Effector memory CD8-positive, alpha-beta T cell (primary cell): ENCODE data around the gene NKX2-3.

Source experiments
- ATAC-seq: fragments of 150-1000 bp; cut with Tn5 transposase; replicated peaks from 2 replicates; pipeline ENCODE4 v1.10.0; 2021; ENCODE audit warnings: mild to moderate bottlenecking, moderate library complexity
- DNase-seq, 3 experiments: peaks; one replicate each; pipeline ENCODE4 v3.0.0; 2021
- H3K27ac Mint-ChIP-seq, 2 donors: one replicate each; pipeline ENCODE4 v1.8.0; 2022; ENCODE audit warnings: mild to moderate bottlenecking in 2 of 2, mixed read lengths in 2 of 2, moderate library complexity in 2 of 2
- H3K27me3 Mint-ChIP-seq, 2 donors: one replicate each; pipeline ENCODE4 v1.8.0; 2022; ENCODE audit warnings: mixed read lengths in 2 of 2
- H3K36me3 Mint-ChIP-seq: one replicate; pipeline ENCODE4 v1.8.0; 2022; ENCODE audit warnings: mild to moderate bottlenecking, moderate library complexity, mixed read lengths; ENCODE audit not compliant: insufficient read depth
- H3K4me1 Mint-ChIP-seq, 2 donors: one replicate each; pipeline ENCODE4 v1.8.0; 2022; ENCODE audit warnings: low read depth in 2 of 2, mixed read lengths in 2 of 2
- H3K4me3 Mint-ChIP-seq, 2 donors: one replicate each; pipeline ENCODE4 v1.8.0; 2022; ENCODE audit warnings: mild to moderate bottlenecking in 2 of 2, mixed read lengths in 2 of 2, moderate library complexity in 2 of 2
- H3K9me3 Mint-ChIP-seq, 2 donors: one replicate each; pipeline ENCODE4 v1.8.0; 2022; ENCODE audit warnings: mixed read lengths in 2 of 2

Gene NKX2-3

GRCh38 chr10:99521765-99522469 lies 10.8 kb upstream of the NKX2-3 start:
- Mint-ChIP-seq H3K27me3 (peaks cover 61 to 90% of the 10 kb centered on the region in 2 donors), H3K4me1 (peaks cover 5 to 7% of the 10 kb centered on the region in 2 donors), H3K27ac (no peak overlapping the region), H3K4me3 (no peak overlapping the region), H3K36me3 (no peaks in the 10 kb centered on the region), H3K9me3 (no peaks in the 10 kb centered on the region)
- no peak for DNase-seq
- no peak for ATAC-seq

- H3K9me3 Mint-ChIP-seq = no peaks in the 10 kb centered on the region
- no peak overlapping the region for H3K27ac Mint-ChIP-seq
- peaks cover 5 to 7% of the 10 kb centered on the region in 2 donors for H3K4me1 Mint-ChIP-seq
- DNase-seq = no peak
- H3K27me3 Mint-ChIP-seq = peaks cover 64 to 90% of the 10 kb centered on the region in 2 donors
- H3K4me3 Mint-ChIP-seq = peak overlapping the region; percentile 19 to 58
- no peak for ATAC-seq
- no peaks in the 10 kb centered on the region for H3K36me3 Mint-ChIP-seq
Measured at GRCh38 chr10:99522470-99523250, 10.1 kb upstream of the NKX2-3 start.

GRCh38 chr10:99523251-99523773 lies 9.4 kb upstream of the NKX2-3 start:
- H3K9me3 Mint-ChIP-seq = no peaks in the 10 kb centered on the region
- no peaks in the 10 kb centered on the region for H3K36me3 Mint-ChIP-seq
- no peak for DNase-seq
- peaks cover 70 to 93% of the 10 kb centered on the region in 2 donors for H3K27me3 Mint-ChIP-seq
- no peak overlapping the region for H3K27ac Mint-ChIP-seq
- no peak for ATAC-seq
- H3K4me1 Mint-ChIP-seq = peaks cover 5 to 7% of the 10 kb centered on the region in 2 donors
- peak overlapping the region; percentile 19 to 58 for H3K4me3 Mint-ChIP-seq

GRCh38 chr10:99524050-99524666 lies 8.6 kb upstream of the NKX2-3 start:
- Mint-ChIP-seq H3K27me3 (peaks cover 76 to 95% of the 10 kb centered on the region in 2 donors), H3K36me3 (no peaks in the 10 kb centered on the region), H3K9me3 (no peaks in the 10 kb centered on the region), H3K27ac (no peak overlapping the region), H3K4me1 (peaks cover 5 to 7% of the 10 kb centered on the region in 2 donors), H3K4me3 (no peak overlapping the region)
- no peak for ATAC-seq
- DNase-seq = no peak

GRCh38 chr10:99524736-99525380 lies 7.9 kb upstream of the NKX2-3 start:
- no peaks in the 10 kb centered on the region for H3K9me3 Mint-ChIP-seq
- DNase-seq (no peak), ATAC-seq (no peak)
- H3K27ac Mint-ChIP-seq = no peak overlapping the region
- peaks cover 5 to 8% of the 10 kb centered on the region in 2 donors for H3K4me1 Mint-ChIP-seq
- H3K27me3 Mint-ChIP-seq = peaks cover 81 to 95% of the 10 kb centered on the region in 2 donors
- no peak overlapping the region for H3K4me3 Mint-ChIP-seq
- H3K36me3 Mint-ChIP-seq = no peaks in the 10 kb centered on the region

GRCh38 chr10:99525897-99526296 lies 6.8 kb upstream of the NKX2-3 start:
- Mint-ChIP-seq H3K4me3 (no peak overlapping the region), H3K27me3 (peaks cover 84 to 95% of the 10 kb centered on the region in 2 donors)

GRCh38 chr10:99526861-99527504 lies 5.8 kb upstream of the NKX2-3 start:
- DNase-seq (no peak), ATAC-seq (no peak)
- Mint-ChIP-seq H3K36me3 (no peaks in the 10 kb centered on the region), H3K4me1 (peaks cover 5 to 13% of the 10 kb centered on the region in 2 donors), H3K9me3 (no peaks in the 10 kb centered on the region), H3K27ac (no peak overlapping the region), H3K27me3 (peaks cover 87 to 100% of the 10 kb centered on the region in 2 donors), H3K4me3 (no peak overlapping the region)

More at GRCh38 chr10:99525897-99526296, 6.8 kb upstream of the NKX2-3 start:
- no peak for DNase-seq
- no peak for ATAC-seq
- no peaks in the 10 kb centered on the region for H3K9me3 Mint-ChIP-seq
- H3K27ac Mint-ChIP-seq = no peak overlapping the region
- H3K36me3 Mint-ChIP-seq = no peaks in the 10 kb centered on the region
- H3K4me1 Mint-ChIP-seq = peaks cover 5 to 11% of the 10 kb centered on the region in 2 donors

GRCh38 chr10:99527526-99528493 lies 4.9 kb upstream of the NKX2-3 start:
- H3K4me1 Mint-ChIP-seq = peaks cover 11 to 19% of the 10 kb centered on the region in 2 donors
- H3K36me3 Mint-ChIP-seq = no peaks in the 10 kb centered on the region
- H3K9me3 Mint-ChIP-seq = no peaks in the 10 kb centered on the region
- ATAC-seq (no peak), DNase-seq (no peak)
- H3K27me3 Mint-ChIP-seq = peaks cover 88 to 100% of the 10 kb centered on the region in 2 donors
- no peak overlapping the region for H3K4me3 Mint-ChIP-seq
- no peak overlapping the region for H3K27ac Mint-ChIP-seq

GRCh38 chr10:99528494-99529441 lies 4.0 kb upstream of the NKX2-3 start:
- H3K27ac Mint-ChIP-seq = no peak overlapping the region
- no peak for ATAC-seq
- H3K9me3 Mint-ChIP-seq = no peaks in the 10 kb centered on the region
- no peak for DNase-seq
- H3K27me3 Mint-ChIP-seq = peaks cover 91 to 100% of the 10 kb centered on the region in 2 donors
- H3K4me3 Mint-ChIP-seq = no peak overlapping the region
- H3K4me1 Mint-ChIP-seq = peaks cover 8 to 17% of the 10 kb centered on the region in 2 donors
- peaks cover 2% of the 10 kb centered on the region for H3K36me3 Mint-ChIP-seq

- Mint-ChIP-seq H3K36me3 (peaks cover 3% of the 10 kb centered on the region), H3K27me3 (peaks cover 91 to 100% of the 10 kb centered on the region in 2 donors), H3K4me3 (peak overlapping the region in 1 of 2 donors; percentile 2), H3K9me3 (no peaks in the 10 kb centered on the region), H3K4me1 (peaks cover 8 to 20% of the 10 kb centered on the region in 2 donors), H3K27ac (no peak overlapping the region)
- no peak for ATAC-seq
- no peak for DNase-seq
Measured at GRCh38 chr10:99529591-99530107, 3.1 kb upstream of the NKX2-3 start.
